ENCODE measurements around the gene CLPSL1. TPM values are rescaled to one million over a fixed set of nuclear protein-coding genes. Genes with fewer than 3 reads are reported as not detected.

The CLPSL1 gene
- total RNA-seq, 1 donor from 2014 or later, result not detected

DNA sequence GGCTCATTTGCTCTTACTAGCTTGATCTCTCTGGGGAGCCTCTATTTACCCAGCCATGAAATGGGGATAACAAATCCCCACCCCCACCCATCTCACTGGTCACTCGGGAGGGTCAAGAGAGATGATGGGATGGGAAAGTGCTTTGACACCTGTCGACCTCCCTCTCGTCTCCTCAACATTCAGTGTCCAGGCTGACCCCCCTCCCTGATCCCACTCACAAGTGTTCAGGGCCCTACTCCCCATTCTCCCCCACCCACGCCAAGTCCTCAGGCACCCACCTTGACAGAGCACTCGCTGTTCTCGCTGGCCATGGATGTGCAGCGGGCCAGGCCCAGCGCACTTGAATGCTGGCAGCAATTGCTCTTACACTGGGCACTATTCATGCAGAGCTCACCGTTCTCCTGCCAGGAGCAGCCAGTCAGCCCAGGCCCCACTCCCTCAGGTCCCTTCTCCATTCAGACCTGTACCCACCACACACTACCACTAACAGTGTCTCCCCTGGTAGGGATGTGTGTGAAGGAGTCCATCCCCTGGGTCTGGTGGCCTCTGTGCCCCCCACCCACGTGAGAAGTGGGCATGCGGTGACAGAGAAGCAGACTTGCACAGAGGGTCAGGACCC lies 14.7 kb downstream of the CLPSL1 start:
- DNase-seq (ENCODE audit: low read depth in 2 of 2), result no peak

DNA sequence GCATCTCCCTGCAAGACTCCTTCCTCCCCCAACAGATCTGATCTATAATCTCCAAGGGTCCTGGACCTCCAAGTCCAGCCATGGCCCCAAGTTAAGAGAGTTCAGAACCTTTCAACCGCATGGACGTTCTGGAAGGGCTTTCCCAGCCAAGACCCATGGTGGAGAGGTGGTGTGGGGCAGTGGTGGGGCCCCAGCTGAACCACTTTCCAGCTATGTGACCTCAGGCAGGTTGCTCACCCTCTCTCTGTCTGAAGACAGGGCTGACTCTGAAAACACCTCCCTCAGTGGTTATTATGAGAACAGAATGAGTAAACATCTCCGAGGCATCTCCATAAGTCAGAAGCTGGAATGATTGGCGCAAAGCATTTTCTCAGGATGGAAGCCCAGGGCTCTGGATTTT lies 15.4 kb downstream of the CLPSL1 start:
- DNase-seq (ENCODE audit: low read depth in 2 of 2), result no peak

- no peak for DNase-seq (ENCODE audit: low read depth in 2 of 2)
Measured at GRCh38 chr6:35797837-35798526, 17.2 kb downstream of the CLPSL1 start.

DNA sequence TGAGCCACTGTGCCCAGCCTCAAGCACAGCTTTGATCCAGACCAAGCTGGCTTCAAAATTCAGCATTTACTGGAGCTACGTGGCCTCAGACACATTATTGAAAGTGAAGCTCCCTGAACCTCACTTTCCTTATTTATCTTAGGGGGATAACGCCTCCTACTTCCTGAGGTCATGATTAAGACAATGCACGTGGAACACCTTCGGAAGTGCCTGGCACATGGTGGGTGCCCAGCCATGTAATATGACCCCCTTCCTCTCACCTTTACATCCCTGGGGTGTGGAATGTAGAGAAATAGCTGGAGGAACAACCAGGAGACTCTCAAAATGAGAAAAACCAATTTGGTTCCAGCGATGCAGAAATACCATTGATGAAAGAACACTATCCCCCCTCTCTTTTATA lies 17.9 kb downstream of the CLPSL1 start:
- no peak for DNase-seq (ENCODE audit: low read depth in 2 of 2)

DNA sequence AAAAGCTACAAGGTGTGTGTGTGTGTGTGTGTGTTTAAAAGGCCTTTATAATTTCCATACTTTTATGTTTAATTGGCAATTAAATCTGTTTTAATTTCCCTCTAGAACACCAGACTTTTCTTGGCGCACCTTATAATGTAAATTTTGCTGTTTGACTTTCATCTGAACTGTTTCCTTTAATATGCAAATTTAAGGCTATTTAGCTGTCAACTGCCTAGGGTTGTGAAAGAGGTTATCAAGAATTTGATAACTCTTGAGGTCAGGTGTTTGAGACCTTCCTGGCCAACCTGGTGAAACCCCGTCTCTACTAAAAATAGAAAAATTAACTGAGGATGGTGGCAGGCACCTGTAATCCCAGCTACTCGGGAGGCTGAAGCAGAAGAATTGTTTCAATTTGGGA lies 20.3 kb downstream of the CLPSL1 start:
- DNase-seq (ENCODE audit: low read depth in 2 of 2), result no peak

DNA sequence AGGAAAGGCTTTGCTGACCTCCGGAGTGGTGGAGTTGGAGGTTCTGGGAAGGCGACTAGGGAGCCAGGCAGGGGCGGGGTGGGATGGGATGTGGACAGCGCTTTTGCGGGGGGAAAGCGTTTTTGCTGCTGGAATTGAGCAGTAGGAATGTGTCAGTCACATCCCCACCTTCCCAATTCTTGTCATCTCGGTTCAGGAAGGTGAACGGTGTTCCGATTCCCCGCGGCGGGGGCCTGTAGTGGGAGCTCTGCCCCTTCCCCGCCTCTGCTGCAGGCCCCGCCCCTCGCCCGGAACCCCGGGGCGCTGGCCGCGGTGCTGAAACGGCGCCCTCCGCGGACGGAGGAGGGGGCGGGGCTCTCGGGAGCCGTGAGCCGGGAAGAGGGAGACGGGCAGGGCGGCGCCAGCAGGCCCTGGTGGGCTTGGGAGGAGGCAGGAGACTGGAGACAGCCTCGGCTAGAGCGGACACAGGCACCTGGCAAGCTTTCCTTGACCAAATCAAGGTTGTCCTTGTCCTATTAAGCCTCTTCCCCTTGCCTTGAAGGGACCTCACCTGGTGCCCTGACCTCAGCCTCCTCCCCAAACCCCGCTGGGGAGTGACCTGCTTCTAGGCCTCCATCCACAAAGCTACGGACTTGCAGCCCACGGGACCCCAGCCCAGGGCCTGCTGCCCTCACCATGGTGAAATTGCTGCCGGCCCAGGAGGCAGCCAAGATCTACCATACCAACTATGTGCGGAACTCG lies 24.3 kb downstream of the CLPSL1 start, which contains the start of gene LHFPL5:
TSS of gene LHFPL5 (plus strand) at position 357 of the 741 bp plus-strand sequence. CDS start at position 676, 319 bp downstream.
- DNase-seq (ENCODE audit: low read depth in 2 of 2), result peak; percentile 30 to 53

DNA sequence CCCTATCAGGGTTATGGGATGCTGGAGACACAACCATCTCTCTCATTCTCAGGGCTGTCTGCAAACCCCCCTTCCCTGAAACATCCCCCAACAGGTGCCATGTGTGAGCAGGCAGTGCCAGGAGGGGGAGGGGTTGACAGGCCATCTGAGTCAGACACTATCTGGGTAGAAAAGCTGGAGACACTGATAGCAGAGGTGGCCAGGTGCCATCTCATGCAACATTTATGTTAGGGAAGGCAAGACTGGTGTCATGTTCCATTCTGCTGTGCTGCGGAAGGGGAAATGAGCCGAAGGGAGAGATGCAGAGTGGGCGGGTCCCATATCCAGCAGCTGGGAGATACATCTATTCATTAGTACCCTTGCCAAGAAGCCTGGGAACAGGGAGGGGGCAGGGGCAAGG lies 27.9 kb downstream of the CLPSL1 start:
- DNase-seq (ENCODE audit: low read depth in 2 of 2), result peak in 1 of 2 donors; percentile 22

DNA sequence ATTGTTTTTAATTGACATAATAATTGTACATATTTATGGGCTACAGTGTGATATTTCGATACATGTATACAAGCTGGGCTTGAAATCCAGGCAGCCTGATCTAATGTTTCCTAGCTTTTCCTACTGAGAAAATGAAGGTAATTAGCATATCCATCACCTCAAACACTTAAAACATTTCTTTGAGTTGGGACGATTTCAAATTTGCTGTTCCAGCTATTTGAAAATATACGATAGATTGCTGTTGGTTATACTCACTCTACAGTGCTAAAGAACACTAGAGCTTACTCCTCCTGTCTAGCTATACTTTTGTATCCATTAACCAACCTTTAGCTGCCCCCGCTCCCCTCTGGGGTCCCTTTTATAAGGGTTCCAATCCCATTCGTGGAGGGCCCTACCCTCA lies 29.0 kb downstream of the CLPSL1 start:
- no peak for DNase-seq (ENCODE audit: low read depth in 2 of 2)

DNA sequence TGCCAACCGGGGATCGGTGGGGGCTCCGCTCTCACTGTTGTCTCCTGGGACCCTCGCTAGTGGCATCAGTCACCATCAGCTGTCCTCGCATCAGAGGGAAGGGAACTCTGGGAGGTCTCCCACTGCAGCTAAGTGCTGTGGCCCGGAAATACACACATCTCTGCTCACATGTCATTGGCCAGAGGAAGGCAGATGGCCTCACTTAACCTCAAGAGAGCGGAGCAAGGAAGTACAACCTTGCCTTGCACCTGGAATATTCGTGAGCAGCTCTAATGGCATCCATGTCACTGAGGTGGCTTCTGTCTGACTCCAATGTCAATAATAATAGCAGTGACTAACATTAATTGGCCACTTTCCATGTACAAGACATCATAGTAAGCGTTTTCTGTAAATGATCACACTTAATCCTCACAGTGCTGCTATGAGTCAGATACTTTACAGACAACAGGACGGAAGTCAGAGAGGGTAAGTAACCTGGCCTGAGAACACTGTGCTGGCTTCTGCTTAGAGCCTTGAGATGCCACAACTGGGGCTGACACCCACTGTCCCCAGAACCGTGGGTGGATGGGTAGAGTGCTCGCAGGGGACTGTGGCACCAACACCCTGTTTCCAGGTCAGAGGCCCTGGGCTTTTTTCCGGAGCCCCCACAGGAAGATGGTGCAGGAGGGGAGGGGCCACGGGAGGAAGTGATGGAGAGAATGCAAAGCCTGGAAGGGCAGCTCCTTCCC lies 30.3 kb downstream of the CLPSL1 start:
- peak; percentile 28 to 79 for DNase-seq (ENCODE audit: low read depth in 2 of 2)

- no peak for DNase-seq (ENCODE audit: low read depth in 2 of 2)
Measured at GRCh38 chr6:35811699-35811995, 30.8 kb downstream of the CLPSL1 start.

DNA sequence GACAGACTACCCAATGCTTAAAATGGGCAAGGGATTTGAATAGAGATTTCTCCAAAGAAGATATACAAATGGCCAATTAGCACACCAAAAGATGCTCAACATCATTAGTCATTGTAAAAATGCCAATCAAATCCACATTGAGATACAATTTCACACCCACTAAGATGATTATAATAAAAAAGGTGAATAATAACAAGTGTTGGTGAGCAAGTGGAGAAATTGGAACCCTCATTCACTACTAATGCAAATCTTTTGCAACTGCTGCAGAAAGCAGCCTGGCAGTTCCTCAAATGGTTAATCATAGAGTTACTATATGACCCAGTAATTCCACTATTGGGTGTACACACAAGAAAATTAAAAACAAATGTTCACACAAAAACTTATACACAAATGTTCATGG lies 36.7 kb downstream of the CLPSL1 start:
- no peak for DNase-seq (ENCODE audit: low read depth in 2 of 2)

GRCh38 chr6:35823601-35824000 lies 42.8 kb downstream of the CLPSL1 start:
- DNase-seq (ENCODE audit: low read depth in 2 of 2), result no peak

- DNase-seq (ENCODE audit: low read depth in 2 of 2), result no peak
Measured at GRCh38 chr6:35824552-35825192, 43.9 kb downstream of the CLPSL1 start.

DNA sequence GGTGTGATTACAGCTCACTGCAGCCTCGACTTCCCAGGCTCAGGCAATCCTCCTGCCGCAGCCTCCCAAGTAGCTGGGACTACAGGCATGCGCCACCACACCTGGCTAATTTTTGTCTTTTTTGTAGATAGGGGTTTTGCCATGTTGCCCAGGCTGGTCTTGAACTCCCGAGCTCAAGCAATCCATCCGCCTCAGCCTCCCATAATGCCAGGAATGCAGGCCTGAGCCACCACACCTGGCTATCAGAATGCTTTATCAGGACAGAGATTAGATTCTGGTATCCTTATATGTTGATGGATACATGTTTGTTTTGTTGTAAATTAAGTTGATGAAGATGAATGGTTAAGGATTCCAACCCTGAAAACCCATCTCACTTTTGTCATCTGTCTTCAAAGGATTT lies 48.5 kb downstream of the CLPSL1 start:
- DNase-seq (ENCODE audit: low read depth in 2 of 2), result no peak

- no peak for DNase-seq (ENCODE audit: low read depth in 2 of 2)
Measured at GRCh38 chr6:35831257-35832007, 50.6 kb downstream of the CLPSL1 start.

- no peak for DNase-seq (ENCODE audit: low read depth in 2 of 2)
Measured at GRCh38 chr6:35833536-35833935, 52.7 kb downstream of the CLPSL1 start.

Other genes with a start within 250 kb of the CLPSL1 start
- gene FKBP5, start 92.1 kb upstream of the CLPSL1 start, total RNA-seq, result 37.3 and 40.1 TPM in 2 replicates
- gene ARMC12, start 44.0 kb upstream of the CLPSL1 start, total RNA-seq, result 0.22 and 0.40 TPM in 2 replicates
- not detected in 2 replicates for gene CLPSL2, start 4.4 kb upstream of the CLPSL1 start, total RNA-seq
- gene CLPS, start 16.3 kb downstream of the CLPSL1 start, total RNA-seq, result not detected in 2 replicates
- not detected in 2 replicates for gene LHFPL5, start 24.3 kb downstream of the CLPSL1 start, total RNA-seq
- 32.3 and 36.3 TPM in 2 replicates for gene SRPK1, start 140.1 kb downstream of the CLPSL1 start, total RNA-seq
- gene SLC26A8, start 243.6 kb downstream of the CLPSL1 start, total RNA-seq, result not detected in 2 replicates
- gene MAPK14, start 246.8 kb downstream of the CLPSL1 start, total RNA-seq, result 29.2 and 36.5 TPM in 2 replicates